ENCODE data around the gene PANX3.

The PANX3 gene

GRCh38 chr11:124656774-124657630 is 45.8 kb downstream of the PANX3 start:
- Histone ChIP-seq H3K27me3 (replicated peaks; ENCODE audit: control insufficient read depth, insufficient read depth, low read length, poor library complexity, severe bottlenecking) (no peaks in the 10 kb centered on the region), H3K4me1 (ENCODE audit: control insufficient read depth, insufficient read depth, low read length, poor library complexity, severe bottlenecking) (no peaks in the 10 kb centered on the region), H3K4me3 (ENCODE audit: insufficient read depth, low read depth, low read length, poor library complexity, severe bottlenecking) (no peak overlapping the region), H3K27ac (ENCODE audit: insufficient read depth, low read length, poor library complexity, severe bottlenecking) (no peak overlapping the region), H3K9me3 (ENCODE audit: control insufficient read depth, low read length) (no peaks in the 10 kb centered on the region), H3K36me3 (ENCODE audit: control insufficient read depth, insufficient read depth, low read length) (no peaks in the 10 kb centered on the region)
- DNase-seq = no peak

- no peaks in the 10 kb centered on the region for H3K27me3 ChIP-seq (replicated peaks; ENCODE audit: control insufficient read depth, insufficient read depth, low read length, poor library complexity, severe bottlenecking)
- no peak overlapping the region for H3K27ac ChIP-seq (ENCODE audit: insufficient read depth, low read length, poor library complexity, severe bottlenecking)
- no peaks in the 10 kb centered on the region for H3K36me3 ChIP-seq (ENCODE audit: control insufficient read depth, insufficient read depth, low read length)
- no peaks in the 10 kb centered on the region for H3K4me1 ChIP-seq (ENCODE audit: control insufficient read depth, insufficient read depth, low read length, poor library complexity, severe bottlenecking)
- DNase-seq = no peak
- no peak overlapping the region for H3K4me3 ChIP-seq (ENCODE audit: insufficient read depth, low read depth, low read length, poor library complexity, severe bottlenecking)
- no peaks in the 10 kb centered on the region for H3K9me3 ChIP-seq (ENCODE audit: control insufficient read depth, low read length)
Observed at GRCh38 chr11:124657904-124658303, 46.7 kb downstream of the PANX3 start.

GRCh38 chr11:124658501-124658900 is 47.3 kb downstream of the PANX3 start:
- Histone ChIP-seq H3K27me3 (replicated peaks; ENCODE audit: control insufficient read depth, insufficient read depth, low read length, poor library complexity, severe bottlenecking) (no peaks in the 10 kb centered on the region), H3K9me3 (ENCODE audit: control insufficient read depth, low read length) (no peaks in the 10 kb centered on the region), H3K4me3 (ENCODE audit: insufficient read depth, low read depth, low read length, poor library complexity, severe bottlenecking) (no peak overlapping the region), H3K27ac (ENCODE audit: insufficient read depth, low read length, poor library complexity, severe bottlenecking) (no peak overlapping the region), H3K36me3 (ENCODE audit: control insufficient read depth, insufficient read depth, low read length) (no peaks in the 10 kb centered on the region), H3K4me1 (ENCODE audit: control insufficient read depth, insufficient read depth, low read length, poor library complexity, severe bottlenecking) (no peaks in the 10 kb centered on the region)
- no peak for DNase-seq

GRCh38 chr11:124658986-124659385 is 47.8 kb downstream of the PANX3 start:
- DNase-seq = no peak
- no peak overlapping the region for H3K4me3 ChIP-seq (ENCODE audit: insufficient read depth, low read depth, low read length, poor library complexity, severe bottlenecking)
- no peaks in the 10 kb centered on the region for H3K4me1 ChIP-seq (ENCODE audit: control insufficient read depth, insufficient read depth, low read length, poor library complexity, severe bottlenecking)
- no peaks in the 10 kb centered on the region for H3K27me3 ChIP-seq (replicated peaks; ENCODE audit: control insufficient read depth, insufficient read depth, low read length, poor library complexity, severe bottlenecking)
- H3K27ac ChIP-seq (ENCODE audit: insufficient read depth, low read length, poor library complexity, severe bottlenecking) = no peak overlapping the region
- H3K36me3 ChIP-seq (ENCODE audit: control insufficient read depth, insufficient read depth, low read length) = no peaks in the 10 kb centered on the region
- no peaks in the 10 kb centered on the region for H3K9me3 ChIP-seq (ENCODE audit: control insufficient read depth, low read length)

GRCh38 chr11:124661553-124661952 is 50.3 kb downstream of the PANX3 start:
- no peak for DNase-seq
- Histone ChIP-seq H3K27me3 (replicated peaks; ENCODE audit: control insufficient read depth, insufficient read depth, low read length, poor library complexity, severe bottlenecking) (no peaks in the 10 kb centered on the region), H3K36me3 (ENCODE audit: control insufficient read depth, insufficient read depth, low read length) (no peaks in the 10 kb centered on the region), H3K27ac (ENCODE audit: insufficient read depth, low read length, poor library complexity, severe bottlenecking) (no peak overlapping the region), H3K4me3 (ENCODE audit: insufficient read depth, low read depth, low read length, poor library complexity, severe bottlenecking) (no peak overlapping the region), H3K4me1 (ENCODE audit: control insufficient read depth, insufficient read depth, low read length, poor library complexity, severe bottlenecking) (no peaks in the 10 kb centered on the region), H3K9me3 (ENCODE audit: control insufficient read depth, low read length) (no peaks in the 10 kb centered on the region)

- H3K27me3 ChIP-seq (replicated peaks; ENCODE audit: control insufficient read depth, insufficient read depth, low read length, poor library complexity, severe bottlenecking) = no peaks in the 10 kb centered on the region
- H3K27ac ChIP-seq (ENCODE audit: insufficient read depth, low read length, poor library complexity, severe bottlenecking) = no peak overlapping the region
- H3K36me3 ChIP-seq (ENCODE audit: control insufficient read depth, insufficient read depth, low read length) = no peaks in the 10 kb centered on the region
- no peaks in the 10 kb centered on the region for H3K4me1 ChIP-seq (ENCODE audit: control insufficient read depth, insufficient read depth, low read length, poor library complexity, severe bottlenecking)
- H3K4me3 ChIP-seq (ENCODE audit: insufficient read depth, low read depth, low read length, poor library complexity, severe bottlenecking) = no peak overlapping the region
- DNase-seq = no peak
- H3K9me3 ChIP-seq (ENCODE audit: control insufficient read depth, low read length) = no peaks in the 10 kb centered on the region
Observed at GRCh38 chr11:124662106-124662505, 50.9 kb downstream of the PANX3 start.

- Histone ChIP-seq H3K4me3 (ENCODE audit: insufficient read depth, low read depth, low read length, poor library complexity, severe bottlenecking) (no peak overlapping the region), H3K9me3 (ENCODE audit: control insufficient read depth, low read length) (no peaks in the 10 kb centered on the region), H3K4me1 (ENCODE audit: control insufficient read depth, insufficient read depth, low read length, poor library complexity, severe bottlenecking) (no peaks in the 10 kb centered on the region), H3K36me3 (ENCODE audit: control insufficient read depth, insufficient read depth, low read length) (no peaks in the 10 kb centered on the region), H3K27ac (ENCODE audit: insufficient read depth, low read length, poor library complexity, severe bottlenecking) (no peak overlapping the region), H3K27me3 (replicated peaks; ENCODE audit: control insufficient read depth, insufficient read depth, low read length, poor library complexity, severe bottlenecking) (no peaks in the 10 kb centered on the region)
- DNase-seq = no peak
Observed at GRCh38 chr11:124663861-124664260, 52.6 kb downstream of the PANX3 start.

GRCh38 chr11:124667601-124668000 is 56.4 kb downstream of the PANX3 start:
- H3K27ac ChIP-seq (ENCODE audit: insufficient read depth, low read length, poor library complexity, severe bottlenecking) = no peak overlapping the region
- no peaks in the 10 kb centered on the region for H3K36me3 ChIP-seq (ENCODE audit: control insufficient read depth, insufficient read depth, low read length)
- peaks cover 6% of the 10 kb centered on the region for H3K4me1 ChIP-seq (ENCODE audit: control insufficient read depth, insufficient read depth, low read length, poor library complexity, severe bottlenecking)
- no peaks in the 10 kb centered on the region for H3K9me3 ChIP-seq (ENCODE audit: control insufficient read depth, low read length)
- no peaks in the 10 kb centered on the region for H3K27me3 ChIP-seq (replicated peaks; ENCODE audit: control insufficient read depth, insufficient read depth, low read length, poor library complexity, severe bottlenecking)
- no peak for DNase-seq
- H3K4me3 ChIP-seq (ENCODE audit: insufficient read depth, low read depth, low read length, poor library complexity, severe bottlenecking) = no peak overlapping the region

- no peak overlapping the region for H3K27ac ChIP-seq (ENCODE audit: insufficient read depth, low read length, poor library complexity, severe bottlenecking)
- H3K4me3 ChIP-seq (ENCODE audit: insufficient read depth, low read depth, low read length, poor library complexity, severe bottlenecking) = no peak overlapping the region
- DNase-seq = peak in 1 of 3 donors; percentile 35
- peaks cover 17% of the 10 kb centered on the region for H3K4me1 ChIP-seq (ENCODE audit: control insufficient read depth, insufficient read depth, low read length, poor library complexity, severe bottlenecking)
- H3K36me3 ChIP-seq (ENCODE audit: control insufficient read depth, insufficient read depth, low read length) = no peaks in the 10 kb centered on the region
- H3K27me3 ChIP-seq (replicated peaks; ENCODE audit: control insufficient read depth, insufficient read depth, low read length, poor library complexity, severe bottlenecking) = no peaks in the 10 kb centered on the region
- H3K9me3 ChIP-seq (ENCODE audit: control insufficient read depth, low read length) = no peaks in the 10 kb centered on the region
Observed at GRCh38 chr11:124669193-124669592, 58.0 kb downstream of the PANX3 start.

Data from effector memory CD4-positive, alpha-beta T cell (primary cell).